Superior temporal gyrus (tissue), 1 donor: ENCODE measurements around the gene RNF32.
"Not testable (repeated sequence)": the region's sequence is repeated elsewhere in the genome, so short reads cannot be mapped to it uniquely, and the experiment has no call there.

Experiments
- DNase-seq: peaks from one replicate; pipeline ENCODE4 v3.0.0-alpha.2; 2016; ENCODE audit errors: extremely low spot score

Gene RNF32

GRCh38 chr7:156675721-156676120 is 35.1 kb downstream of the RNF32 start:
- DNase-seq, result no peak

GRCh38 chr7:156676263-156676662 is 35.7 kb downstream of the RNF32 start:
- no peak for DNase-seq

GRCh38 chr7:156677374-156678054 is 36.9 kb downstream of the RNF32 start:
- DNase-seq, result no peak

DNA sequence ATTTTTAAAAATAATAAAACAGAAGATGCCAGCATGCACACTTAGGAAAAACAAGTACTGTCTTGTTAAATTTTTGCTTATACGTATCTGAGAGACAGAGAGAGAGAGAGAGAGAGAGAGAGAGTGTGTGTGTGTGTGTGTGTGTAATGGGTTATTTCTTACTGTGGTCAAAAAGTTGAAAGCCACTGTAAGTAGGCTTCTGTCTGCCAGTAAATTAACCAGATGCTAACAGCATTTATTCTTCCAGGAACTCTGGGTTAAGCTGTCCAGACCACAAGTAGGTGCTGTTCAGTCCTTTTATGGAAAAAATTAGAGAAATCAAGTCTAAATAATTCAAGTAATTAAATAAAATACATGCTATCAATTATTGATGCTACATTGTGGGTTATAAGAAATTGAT is 39.7 kb downstream of the RNF32 start:
- no peak for DNase-seq

GRCh38 chr7:156682928-156683327 is 42.4 kb downstream of the RNF32 start:
- no peak for DNase-seq

DNA sequence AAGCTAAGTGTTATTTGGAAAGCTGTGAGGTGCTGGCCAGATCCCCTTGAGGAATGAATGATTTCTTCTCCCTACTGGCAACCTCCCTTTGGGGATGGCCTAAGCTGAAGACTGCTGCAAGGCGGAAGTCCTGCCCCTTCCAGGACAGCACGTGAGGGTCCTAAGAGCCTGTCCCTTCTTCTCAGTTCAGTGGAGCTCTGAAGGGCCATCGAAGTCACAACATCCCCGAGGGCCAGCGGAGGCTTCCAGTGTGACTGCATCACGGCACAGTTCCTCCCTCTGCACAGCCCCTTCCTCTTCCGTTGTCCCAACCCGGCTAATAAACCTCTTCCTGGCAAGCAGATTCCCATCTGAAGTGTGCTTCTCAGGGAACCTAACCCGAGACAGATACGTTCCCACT is 43.7 kb downstream of the RNF32 start:
- DNase-seq, result no peak

DNA sequence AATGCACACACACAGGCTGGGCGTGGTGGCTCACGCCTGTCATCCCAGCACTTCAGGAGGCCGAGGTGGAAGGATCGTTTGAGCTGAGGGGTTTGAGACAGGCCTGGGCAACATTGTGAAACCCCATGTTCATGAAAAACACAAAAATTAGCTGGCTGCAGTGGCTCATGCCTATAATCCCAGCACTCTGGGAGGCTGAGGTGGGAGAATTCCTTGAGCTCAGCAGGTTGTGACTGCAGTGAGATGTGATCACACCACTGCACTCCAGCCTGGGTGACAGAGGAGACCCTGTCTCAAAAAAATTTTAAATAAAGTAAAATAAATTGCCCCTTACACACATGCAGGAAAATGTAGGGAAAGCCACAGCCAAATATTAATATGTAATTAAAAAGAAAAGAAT is 44.1 kb downstream of the RNF32 start:
- no peak for DNase-seq

DNA sequence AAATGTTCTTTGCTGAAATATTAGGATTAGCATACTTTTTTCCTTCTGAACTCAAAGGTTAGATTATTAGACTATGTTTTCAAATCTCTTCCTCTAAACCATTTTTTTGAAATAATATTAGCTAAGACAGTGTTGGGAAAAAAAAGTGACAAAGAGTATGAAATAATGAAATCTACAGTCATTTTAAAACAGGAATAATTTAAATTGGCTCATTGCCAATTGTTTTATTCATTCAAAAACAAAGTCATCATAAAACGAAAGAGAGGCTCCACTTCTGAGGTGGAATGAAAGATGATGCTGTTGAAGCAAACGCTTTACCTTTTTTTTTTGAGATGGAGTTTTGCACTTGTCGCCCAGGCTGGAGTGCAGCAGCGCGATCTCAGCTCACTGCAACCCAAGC is 51.2 kb downstream of the RNF32 start:
- no peak for DNase-seq

- no peak for DNase-seq
These were observed 52.3 kb downstream of the RNF32 start for GRCh38 chr7:156692849-156693248.

GRCh38 chr7:156693627-156694026 is 53.1 kb downstream of the RNF32 start:
- no peak for DNase-seq

DNA sequence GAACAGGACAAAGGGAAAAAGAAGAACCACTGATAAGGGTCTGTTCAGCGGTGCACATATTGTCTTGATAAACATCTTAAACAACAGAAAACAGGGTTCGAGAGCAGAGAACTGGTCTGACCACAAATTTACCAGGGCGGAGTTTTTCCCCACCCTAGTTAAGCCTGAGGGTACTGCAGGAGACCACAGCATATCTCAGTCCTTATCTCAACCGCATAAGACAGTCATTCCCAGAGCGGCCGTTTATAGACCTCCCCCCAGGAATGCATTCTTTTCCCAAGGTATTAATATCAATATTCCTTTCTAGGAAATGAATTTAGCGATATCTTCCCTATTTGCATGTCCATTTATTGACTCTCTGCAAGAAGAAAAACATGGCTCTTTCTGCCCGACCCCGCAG is 56.7 kb downstream of the RNF32 start:
- DNase-seq, result not testable (repeated sequence)

GRCh38 chr7:156698512-156698911 is 57.9 kb downstream of the RNF32 start:
- DNase-seq, result not testable (repeated sequence)

- DNase-seq, result not testable (repeated sequence)
These were observed 61.2 kb downstream of the RNF32 start for GRCh38 chr7:156701787-156702186.

DNA sequence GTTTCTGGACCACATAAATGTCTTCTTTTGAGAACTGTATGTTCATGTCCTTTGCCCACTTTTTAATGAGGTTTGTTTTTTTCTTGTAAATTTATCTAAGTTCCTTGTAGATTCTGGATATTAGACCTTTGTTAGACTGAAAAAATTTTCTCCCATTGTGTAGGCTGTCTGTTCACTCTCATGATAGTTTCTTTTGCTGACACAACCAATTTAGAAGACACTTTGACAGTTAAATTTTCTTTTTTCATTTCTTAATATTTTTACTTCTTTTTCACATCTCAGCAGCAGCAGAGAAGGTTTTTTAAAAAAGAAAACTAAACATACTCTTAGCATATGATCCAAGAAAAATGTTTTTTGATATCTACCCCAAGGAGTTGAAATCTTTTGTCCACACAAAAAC is 61.8 kb downstream of the RNF32 start:
- no peak for DNase-seq

- DNase-seq, result no peak
These were observed 62.6 kb downstream of the RNF32 start for GRCh38 chr7:156703209-156703608.

DNA sequence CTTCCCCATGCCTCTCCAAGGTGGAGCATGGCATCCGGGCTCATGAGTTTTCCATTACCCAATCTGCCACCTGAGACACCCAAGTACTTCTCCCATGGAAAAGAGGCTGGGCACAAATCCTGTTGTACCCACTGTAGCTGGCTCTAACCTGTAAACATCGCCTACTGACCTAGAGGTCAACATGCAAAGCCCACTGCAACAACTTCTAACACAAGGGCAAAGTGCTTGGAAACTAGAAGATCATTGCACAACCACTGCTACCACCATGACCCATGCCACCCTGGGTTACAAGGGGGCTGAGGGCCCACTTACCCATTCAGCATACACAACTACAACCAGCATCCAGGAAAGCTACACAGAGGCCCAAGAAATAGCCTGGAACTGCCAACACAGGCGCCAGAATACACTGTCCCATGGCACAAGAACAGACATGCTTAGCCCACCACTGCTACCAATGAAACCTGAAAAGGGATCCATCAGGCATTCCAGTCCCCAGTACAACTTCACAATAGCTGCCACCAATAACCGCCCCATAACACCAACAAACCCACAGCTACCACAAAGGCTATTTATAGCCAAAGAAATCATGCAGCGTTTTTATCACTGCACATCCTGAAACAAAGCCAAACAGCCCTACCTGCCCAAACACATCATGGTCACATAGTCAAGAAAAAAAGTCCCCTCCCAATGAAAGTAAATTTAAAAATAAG is 63.4 kb downstream of the RNF32 start:
- DNase-seq, result no peak

DNA sequence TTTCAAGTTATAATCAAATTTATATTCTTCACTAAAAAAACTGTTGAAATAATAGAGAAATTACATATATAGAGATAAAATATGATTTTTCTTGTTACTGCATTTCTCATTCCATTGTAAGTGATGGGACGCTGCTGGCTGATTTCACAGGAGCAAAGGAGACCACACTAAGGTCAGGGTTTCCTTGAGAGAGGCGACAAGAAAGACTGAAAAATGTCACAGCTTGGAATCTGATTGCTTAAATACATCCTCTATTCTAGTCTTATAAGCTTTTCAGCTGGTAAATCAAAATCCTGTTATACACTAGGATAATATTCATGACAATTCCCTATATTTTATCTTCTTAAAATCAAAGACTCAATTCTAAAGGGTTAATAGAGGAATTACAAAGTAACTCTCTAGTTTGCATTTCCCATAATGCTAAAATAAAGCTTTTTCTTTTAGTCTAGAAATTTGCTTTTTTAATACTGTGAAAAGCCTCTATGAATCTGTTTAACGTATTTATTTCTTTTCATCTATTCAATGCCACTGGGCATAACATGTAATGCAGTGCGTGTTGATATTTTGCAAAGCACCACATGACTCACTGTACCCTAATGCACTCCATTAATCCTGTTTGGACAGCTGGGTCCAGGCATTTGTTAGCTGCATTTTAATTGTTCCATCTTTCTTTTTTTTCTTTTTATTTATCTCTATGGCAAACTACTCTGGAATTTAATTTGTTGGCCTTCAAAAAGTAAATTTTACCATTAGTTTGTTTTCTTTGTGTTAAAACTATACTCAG is 81.7 kb downstream of the RNF32 start:
- no peak for DNase-seq

DNA sequence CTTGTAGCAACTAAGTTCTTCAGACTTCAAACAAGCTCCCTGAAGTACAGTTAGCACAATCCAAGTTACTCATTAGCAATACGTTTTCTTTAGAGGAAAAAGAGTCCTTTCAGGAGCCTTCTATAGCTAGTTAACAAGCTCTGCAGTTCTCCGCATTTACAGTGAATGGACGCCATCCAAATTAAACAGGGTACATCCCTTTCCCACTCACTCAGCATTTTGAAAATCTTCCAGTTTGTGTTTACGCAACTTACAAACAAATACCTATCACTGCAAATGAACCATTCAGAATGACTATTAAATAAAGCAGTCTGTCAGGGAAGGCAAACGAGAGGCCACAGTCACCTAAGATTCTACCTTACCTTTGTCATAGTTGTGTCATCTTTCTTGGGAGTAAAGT is 84.5 kb downstream of the RNF32 start:
- no peak for DNase-seq

DNA sequence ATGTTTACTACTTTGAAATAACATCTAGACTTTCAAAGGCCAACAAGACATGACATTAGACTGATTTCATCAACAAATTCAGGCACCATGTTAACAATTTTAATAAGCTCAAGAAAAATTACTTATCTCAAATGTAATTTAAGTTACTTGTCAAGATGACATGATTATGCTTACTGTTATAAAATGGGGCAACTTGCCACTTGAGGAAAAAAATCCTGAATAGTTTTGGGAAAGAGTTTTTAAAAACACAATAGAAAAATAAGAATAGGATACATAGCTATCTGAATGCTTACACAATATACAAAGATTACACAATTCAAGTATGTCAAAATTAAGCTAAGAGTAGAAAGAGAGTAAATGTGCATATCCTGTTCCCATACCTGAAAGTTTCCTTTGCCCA is 85.4 kb downstream of the RNF32 start:
- DNase-seq, result no peak
